Measurements from ENCODE around the gene NVL. TPM values are rescaled to one million over a fixed set of nuclear protein-coding genes. Genes with fewer than 3 reads are reported as not detected.
"Not testable (repeated sequence)": the region's sequence is repeated elsewhere in the genome, so short reads cannot be mapped to it uniquely, and the experiment has no call there.

The NVL gene
- total RNA-seq, 1 donor from 2014 or later = 44.7 TPM

- intact Hi-C loops (cut with micrococcal nuclease) = no loop called here
Measured at GRCh38 chr1:224238212-224238611, 91.8 kb downstream of the NVL start.

GRCh38 chr1:224237119-224237881 lies 92.7 kb downstream of the NVL start:
- intact Hi-C loops (cut with micrococcal nuclease) = no loop called here

GRCh38 chr1:224235813-224236493 lies 94.0 kb downstream of the NVL start:
- intact Hi-C loops (cut with micrococcal nuclease) = no loop called here

- intact Hi-C loops (cut with micrococcal nuclease) = no loop called here
Measured at GRCh38 chr1:224234017-224234416, 96.0 kb downstream of the NVL start.

- intact Hi-C loops (cut with micrococcal nuclease) = no loop called here
Measured at GRCh38 chr1:224226849-224227502, 103.0 kb downstream of the NVL start.

- intact Hi-C loops (cut with micrococcal nuclease) = no loop called here
Measured at GRCh38 chr1:224223819-224224714, 105.9 kb downstream of the NVL start.

GRCh38 chr1:224219612-224220059 lies 110.3 kb downstream of the NVL start:
- intact Hi-C loops (cut with micrococcal nuclease) = no loop called here

GRCh38 chr1:224219011-224219611 lies 110.9 kb downstream of the NVL start:
- intact Hi-C loops (cut with micrococcal nuclease) = no loop called here

GRCh38 chr1:224217655-224218623 lies 112.0 kb downstream of the NVL start:
- intact Hi-C loops (cut with micrococcal nuclease) = no loop called here

GRCh38 chr1:224216382-224216781 lies 113.6 kb downstream of the NVL start:
- intact Hi-C loops (cut with micrococcal nuclease) = no loop called here

- intact Hi-C loops (cut with micrococcal nuclease) = no loop called here
Measured at GRCh38 chr1:224213438-224214119, 116.4 kb downstream of the NVL start.

- intact Hi-C loops (cut with micrococcal nuclease) = no loop called here
Measured at GRCh38 chr1:224212618-224213061, 117.3 kb downstream of the NVL start.

- intact Hi-C loops (cut with micrococcal nuclease) = no loop called here
Measured at GRCh38 chr1:224211206-224211962, 118.6 kb downstream of the NVL start.

GRCh38 chr1:224205931-224206538 lies 123.9 kb downstream of the NVL start:
- intact Hi-C loops (cut with micrococcal nuclease) = not testable (repeated sequence)

- intact Hi-C loops (cut with micrococcal nuclease) = no loop called here
Measured at GRCh38 chr1:224205438-224205840, 124.5 kb downstream of the NVL start.

GRCh38 chr1:224203243-224204016 lies 126.5 kb downstream of the NVL start:
- intact Hi-C loops (cut with micrococcal nuclease) = no loop called here

- intact Hi-C loops (cut with micrococcal nuclease) = no loop called here
Measured at GRCh38 chr1:224201853-224202252, 128.1 kb downstream of the NVL start.

Measured in T-helper 2 cell treated with Interferon-gamma antibody and Interleukin-4, amounts not matched to agents 100 ng/mL and 5 ng/mL, for 36 hours (primary cell).